Spleen (tissue), 7 donors: ENCODE results near the gene ITPK1.

Source experiments
- POLR2A ChIP-seq, 3 donors: fragments of 450-650 bp; IDR thresholded peaks; one replicate each; pipeline ENCODE4 v1.5.1; 2017; ENCODE audit warnings: antibody characterized with exemption in 3 of 3, mild to moderate bottlenecking in 1 of 3
- POLR2AphosphoS5 ChIP-seq, 3 donors: sonication (generic); formaldehyde crosslinking; IDR thresholded peaks; one replicate each; pipeline ENCODE4 v1.5.1; 2017; ENCODE audit warnings: antibody characterized with exemption in 3 of 3
- TF ChIP-seq, protein P1 (sequence below), 11 experiments: fragments of 200-600 bp in 7 of 11; fragments of 450-650 bp in 4 of 11; sonication (generic) in 4 of 11; IDR thresholded peaks in 8 of 11; conservative IDR thresholded peaks in 3 of 11; 1 replicate in 7 of 11; 2 replicates in 4 of 11; pipeline versions ENCODE4 v1.4.0 to v1.8.0; 2016 to 2021; ENCODE audit warnings: antibody characterized with exemption in 11 of 11, inconsistent platforms in 4 of 11, mild to moderate bottlenecking in 1 of 11
- donor health status: DM: no; HTN: no; CAD: no; lungs with moderate emphysema.
- donor health status: DM: no; HTN: no; CAD: no.
- donor health status: DM: no; HTN: no; CAD: no.

DNA sequence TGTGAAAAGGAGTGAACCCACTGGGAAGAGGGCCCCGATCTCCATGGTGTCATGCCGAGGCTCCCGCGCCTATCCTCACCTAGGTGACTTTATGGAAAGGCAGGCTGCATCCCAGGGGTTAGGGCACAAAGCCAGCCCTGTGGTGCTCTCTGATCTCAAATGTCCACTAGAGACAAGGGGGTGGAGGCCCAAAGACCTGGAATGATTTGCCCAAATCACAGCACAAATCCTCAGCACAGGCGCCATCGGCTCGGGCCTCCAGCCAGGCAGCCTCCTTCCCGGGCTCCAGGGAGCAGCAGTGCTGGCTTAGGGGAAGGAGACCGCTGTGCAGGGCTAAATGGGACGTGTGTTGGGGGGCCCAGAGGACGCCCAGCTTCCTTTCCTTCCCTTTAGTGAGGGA, 175.2 kb downstream of the ITPK1 start:
- TF ChIP-seq POLR2A (IDR thresholded peaks at IDR 0.05) (no peak), POLR2AphosphoS5 (IDR thresholded peaks at IDR 0.05) (no peak)
- TF ChIP-seq, protein P1, sequence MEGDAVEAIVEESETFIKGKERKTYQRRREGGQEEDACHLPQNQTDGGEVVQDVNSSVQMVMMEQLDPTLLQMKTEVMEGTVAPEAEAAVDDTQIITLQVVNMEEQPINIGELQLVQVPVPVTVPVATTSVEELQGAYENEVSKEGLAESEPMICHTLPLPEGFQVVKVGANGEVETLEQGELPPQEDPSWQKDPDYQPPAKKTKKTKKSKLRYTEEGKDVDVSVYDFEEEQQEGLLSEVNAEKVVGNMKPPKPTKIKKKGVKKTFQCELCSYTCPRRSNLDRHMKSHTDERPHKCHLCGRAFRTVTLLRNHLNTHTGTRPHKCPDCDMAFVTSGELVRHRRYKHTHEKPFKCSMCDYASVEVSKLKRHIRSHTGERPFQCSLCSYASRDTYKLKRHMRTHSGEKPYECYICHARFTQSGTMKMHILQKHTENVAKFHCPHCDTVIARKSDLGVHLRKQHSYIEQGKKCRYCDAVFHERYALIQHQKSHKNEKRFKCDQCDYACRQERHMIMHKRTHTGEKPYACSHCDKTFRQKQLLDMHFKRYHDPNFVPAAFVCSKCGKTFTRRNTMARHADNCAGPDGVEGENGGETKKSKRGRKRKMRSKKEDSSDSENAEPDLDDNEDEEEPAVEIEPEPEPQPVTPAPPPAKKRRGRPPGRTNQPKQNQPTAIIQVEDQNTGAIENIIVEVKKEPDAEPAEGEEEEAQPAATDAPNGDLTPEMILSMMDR (IDR thresholded peaks at IDR 0.05 in 8 of 11, conservative IDR thresholded peaks at IDR 0.05 in 3 of 11): no peak
